ENCODE results near the gene GPATCH4.

Gene GPATCH4

DNA sequence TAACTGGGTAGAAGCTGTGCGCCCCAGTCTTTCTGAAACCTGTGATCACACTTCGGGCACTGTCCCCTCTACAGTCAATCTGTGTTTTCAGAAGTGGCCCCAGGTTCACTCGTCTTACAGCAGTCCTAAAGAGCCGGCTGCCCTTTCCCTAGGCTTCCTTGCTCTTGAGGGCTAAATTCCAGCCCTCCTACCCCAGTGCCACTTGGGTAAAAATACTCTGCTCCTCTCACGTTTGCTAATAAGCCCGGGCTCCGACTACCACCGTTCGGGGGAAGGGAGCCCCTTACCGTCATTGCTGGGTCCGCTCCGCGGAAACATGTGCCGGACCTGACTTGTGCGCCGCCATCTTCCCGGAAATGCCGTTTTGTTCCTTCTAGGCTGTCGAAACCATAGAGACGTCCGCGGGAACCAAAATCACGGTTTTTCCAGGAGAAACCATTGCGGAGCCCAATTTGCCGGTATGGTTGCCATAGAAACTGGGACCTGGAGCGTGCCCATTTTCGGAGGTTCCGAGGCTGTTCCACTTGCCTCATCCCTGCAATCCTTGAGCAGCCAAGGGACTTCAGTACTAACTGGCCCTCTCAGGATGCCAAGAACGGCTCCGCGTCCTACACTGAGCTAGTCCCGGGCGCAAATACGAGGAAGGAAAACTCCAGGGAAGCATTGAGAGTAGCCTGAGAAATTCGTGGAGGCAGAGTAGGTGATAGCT lies at the start of gene GPATCH4:
Gene GPATCH4 (minus strand): TSS at position 358 of the 709 bp plus-strand sequence.
- peak within 1 kb of the TSS; percentile 87 for H3K4me3 ChIP-seq (ENCODE audit: low read depth, low read length)
- no peak for TF ChIP-seq CTCF (IDR thresholded peaks at IDR 0.05; ENCODE audit: low read depth, low read length, missing control alignments)
- peak; percentile 60 for DNase-seq (ENCODE audit: low read depth)

DNA sequence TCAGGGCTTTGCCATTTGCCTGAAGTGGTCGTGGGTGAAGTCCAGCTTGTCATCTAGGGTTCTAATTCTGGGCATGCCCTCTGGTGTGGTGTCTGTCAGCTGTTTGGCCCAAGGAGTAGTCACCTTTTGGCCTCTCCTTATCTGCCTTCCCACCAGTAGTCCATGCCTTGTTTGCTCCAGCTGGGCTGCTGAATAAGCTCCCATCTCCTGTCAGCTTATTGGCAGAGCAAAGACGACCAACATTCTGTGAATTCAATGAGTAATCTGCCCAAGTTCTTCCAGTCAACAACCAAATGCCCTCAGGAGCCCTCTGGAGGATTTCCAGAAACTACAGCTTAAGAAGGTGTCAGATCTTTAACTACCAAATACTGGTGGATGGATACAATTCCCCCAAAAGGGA lies 47.7 kb upstream of the GPATCH4 start:
- DNase-seq (ENCODE audit: low read depth): no peak
- no peak for TF ChIP-seq CTCF (IDR thresholded peaks at IDR 0.05; ENCODE audit: low read depth, low read length, missing control alignments)

GRCh38 chr1:156648496-156648895 lies 47.2 kb upstream of the GPATCH4 start:
- TF ChIP-seq CTCF (IDR thresholded peaks at IDR 0.05; ENCODE audit: low read depth, low read length, missing control alignments): no peak
- no peak overlapping the region for H3K4me3 ChIP-seq (ENCODE audit: low read depth, low read length)
- DNase-seq (ENCODE audit: low read depth): no peak

More for the DNA sequence above, 47.7 kb upstream of the GPATCH4 start:
- H3K4me3 ChIP-seq (ENCODE audit: low read depth, low read length): no peak overlapping the region

DNA sequence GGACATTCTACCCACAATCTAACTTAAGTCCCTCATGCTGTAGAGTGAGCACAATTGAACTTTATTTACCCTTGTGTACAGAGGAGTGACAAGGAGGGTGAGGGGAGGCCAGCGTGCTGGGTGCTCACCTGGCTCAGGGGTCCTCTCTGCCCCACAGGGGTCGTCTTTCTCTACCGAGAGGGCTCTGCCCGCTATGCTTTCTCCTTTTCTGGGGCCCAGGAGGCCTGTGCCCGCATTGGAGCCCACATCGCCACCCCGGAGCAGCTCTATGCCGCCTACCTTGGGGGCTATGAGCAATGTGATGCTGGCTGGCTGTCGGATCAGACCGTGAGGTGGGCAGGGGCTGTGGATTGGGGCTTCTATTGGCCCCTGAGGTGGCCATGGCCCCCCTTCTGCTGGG lies 46.1 kb upstream of the GPATCH4 start:
- H3K4me3 ChIP-seq (ENCODE audit: low read depth, low read length): no peak overlapping the region
- no peak for DNase-seq (ENCODE audit: low read depth)
- no peak for TF ChIP-seq CTCF (IDR thresholded peaks at IDR 0.05; ENCODE audit: low read depth, low read length, missing control alignments)

DNA sequence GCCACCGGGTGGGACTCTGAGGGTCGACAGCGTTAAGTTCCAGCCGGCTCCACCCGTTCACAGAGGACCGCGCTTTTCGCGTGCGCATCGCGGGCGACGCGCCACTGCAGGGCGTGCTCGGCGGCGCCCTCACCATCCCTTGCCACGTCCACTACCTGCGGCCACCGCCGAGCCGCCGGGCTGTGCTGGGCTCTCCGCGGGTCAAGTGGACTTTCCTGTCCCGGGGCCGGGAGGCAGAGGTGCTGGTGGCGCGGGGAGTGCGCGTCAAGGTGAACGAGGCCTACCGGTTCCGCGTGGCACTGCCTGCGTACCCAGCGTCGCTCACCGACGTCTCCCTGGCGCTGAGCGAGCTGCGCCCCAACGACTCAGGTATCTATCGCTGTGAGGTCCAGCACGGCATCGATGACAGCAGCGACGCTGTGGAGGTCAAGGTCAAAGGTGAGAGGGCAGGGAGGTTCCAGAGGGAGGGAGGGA lies 45.5 kb upstream of the GPATCH4 start:
- no peak overlapping the region for H3K4me3 ChIP-seq (ENCODE audit: low read depth, low read length)
- no peak for DNase-seq (ENCODE audit: low read depth)
- TF ChIP-seq CTCF (IDR thresholded peaks at IDR 0.05; ENCODE audit: low read depth, low read length, missing control alignments): no peak

DNA sequence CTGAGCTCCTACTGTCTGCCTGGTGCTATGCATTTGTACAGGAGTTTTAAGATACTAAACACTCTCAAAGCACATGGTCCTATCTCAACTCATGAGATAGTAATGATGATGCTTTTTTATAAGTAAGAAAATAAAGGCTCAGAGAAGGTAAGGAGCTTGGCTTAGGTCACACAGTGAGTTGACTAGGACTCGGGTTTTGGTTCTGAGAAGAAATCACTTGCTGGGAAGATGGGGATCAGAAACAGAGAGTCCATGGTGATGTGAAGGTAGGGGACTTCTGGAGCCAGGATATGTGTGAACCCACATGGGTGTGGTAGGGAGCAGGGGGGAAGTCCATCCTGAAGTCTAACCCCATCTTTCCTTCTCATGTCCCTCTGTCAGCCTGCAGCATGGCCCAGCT lies 44.4 kb upstream of the GPATCH4 start:
- DNase-seq (ENCODE audit: low read depth): no peak
- H3K4me3 ChIP-seq (ENCODE audit: low read depth, low read length): no peak overlapping the region
- TF ChIP-seq CTCF (IDR thresholded peaks at IDR 0.05; ENCODE audit: low read depth, low read length, missing control alignments): no peak

DNA sequence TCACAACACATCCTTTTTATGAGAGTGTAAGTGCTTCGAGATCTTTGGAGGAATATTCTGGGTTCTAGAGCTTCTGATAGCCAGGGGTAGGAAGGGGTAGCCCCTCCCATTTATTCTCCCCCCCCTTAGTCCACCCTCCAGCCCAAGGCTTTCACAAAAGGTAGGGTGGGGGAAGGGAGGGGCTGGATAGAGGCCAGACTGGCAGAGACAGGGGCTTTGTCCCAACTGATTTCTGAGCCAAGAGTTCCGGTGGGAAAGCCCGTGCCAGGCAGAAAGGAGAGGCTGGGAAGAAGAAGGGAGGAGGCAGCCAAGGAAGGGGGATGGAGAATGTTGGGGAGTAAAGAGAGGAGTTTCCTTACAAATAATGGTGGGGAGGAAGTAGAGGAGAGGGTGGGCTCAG lies 43.8 kb upstream of the GPATCH4 start:
- TF ChIP-seq CTCF (IDR thresholded peaks at IDR 0.05; ENCODE audit: low read depth, low read length, missing control alignments): no peak
- no peak overlapping the region for H3K4me3 ChIP-seq (ENCODE audit: low read depth, low read length)
- no peak for DNase-seq (ENCODE audit: low read depth)
